ENCODE data around the gene ALG9. TPM values are rescaled to one million over a fixed set of nuclear protein-coding genes. Genes with fewer than 3 reads are reported as not detected.
"Not testable (repeated sequence)": the region's sequence is repeated elsewhere in the genome, so short reads cannot be mapped to it uniquely, and the experiment has no call there.

Gene ALG9
- total RNA-seq, 3 donors from 2014 or later (not counting 1 experiment from before 2014, with no cell fraction given): 30.6 to 37.1 (median 35.4) TPM

DNA sequence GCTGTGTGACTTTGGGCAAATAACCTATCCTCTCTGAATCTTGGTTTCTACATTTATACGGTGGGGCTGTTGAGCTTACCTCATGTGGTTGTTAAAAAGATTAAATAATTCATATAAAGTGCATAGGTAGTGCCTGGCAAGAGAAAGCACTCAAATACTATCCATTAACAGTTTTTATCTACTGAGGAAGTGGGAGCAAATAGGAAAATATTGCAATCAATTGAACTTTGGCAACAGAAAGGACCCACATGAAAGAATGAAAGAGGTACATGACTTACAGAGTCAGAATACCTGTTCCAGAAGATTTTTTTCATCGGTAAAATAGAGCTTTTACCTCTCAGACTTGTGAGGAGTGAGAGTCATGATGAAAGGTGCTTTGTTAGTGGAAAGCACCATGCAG, 98.8 kb downstream of the ALG9 start:
- H3K27me3 Mint-ChIP-seq (ENCODE audit: low read depth in 2 of 2): no peaks in the 10 kb centered on the region
- no peaks in the 10 kb centered on the region for H3K4me1 Mint-ChIP-seq
- H3K27ac ChIP-seq (ENCODE audit: low read length): no peak overlapping the region
- H3K36me3 Mint-ChIP-seq: no peaks in the 10 kb centered on the region
- DNase-seq: no peak
- ATAC-seq: no peak
- H3K9me3 Mint-ChIP-seq: no peaks in the 10 kb centered on the region
- H3K27me3 ChIP-seq (ENCODE audit: control insufficient read depth, insufficient read depth, low read length): no peaks in the 10 kb centered on the region
- TF ChIP-seq, protein P1, sequence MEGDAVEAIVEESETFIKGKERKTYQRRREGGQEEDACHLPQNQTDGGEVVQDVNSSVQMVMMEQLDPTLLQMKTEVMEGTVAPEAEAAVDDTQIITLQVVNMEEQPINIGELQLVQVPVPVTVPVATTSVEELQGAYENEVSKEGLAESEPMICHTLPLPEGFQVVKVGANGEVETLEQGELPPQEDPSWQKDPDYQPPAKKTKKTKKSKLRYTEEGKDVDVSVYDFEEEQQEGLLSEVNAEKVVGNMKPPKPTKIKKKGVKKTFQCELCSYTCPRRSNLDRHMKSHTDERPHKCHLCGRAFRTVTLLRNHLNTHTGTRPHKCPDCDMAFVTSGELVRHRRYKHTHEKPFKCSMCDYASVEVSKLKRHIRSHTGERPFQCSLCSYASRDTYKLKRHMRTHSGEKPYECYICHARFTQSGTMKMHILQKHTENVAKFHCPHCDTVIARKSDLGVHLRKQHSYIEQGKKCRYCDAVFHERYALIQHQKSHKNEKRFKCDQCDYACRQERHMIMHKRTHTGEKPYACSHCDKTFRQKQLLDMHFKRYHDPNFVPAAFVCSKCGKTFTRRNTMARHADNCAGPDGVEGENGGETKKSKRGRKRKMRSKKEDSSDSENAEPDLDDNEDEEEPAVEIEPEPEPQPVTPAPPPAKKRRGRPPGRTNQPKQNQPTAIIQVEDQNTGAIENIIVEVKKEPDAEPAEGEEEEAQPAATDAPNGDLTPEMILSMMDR (IDR thresholded peaks at IDR 0.05): no peak
- H3K9me3 ChIP-seq (ENCODE audit: control insufficient read depth, insufficient read depth, low read length): no peaks in the 10 kb centered on the region
- no peak overlapping the region for H3K4me3 Mint-ChIP-seq
- intact Hi-C loops (cut with micrococcal nuclease): no loop called here
- H3K36me3 ChIP-seq (ENCODE audit: control insufficient read depth, insufficient read depth, low read length): no peaks in the 10 kb centered on the region
- no peak overlapping the region for H3K27ac Mint-ChIP-seq
- no peaks in the 10 kb centered on the region for H3K4me1 ChIP-seq (ENCODE audit: control insufficient read depth, insufficient read depth, low read length)
- WGBS (ENCODE audit: insufficient coverage): 100% methylated on average over 1 of the region's 2 CpGs
- H3K4me3 ChIP-seq (ENCODE audit: low read length): no peak overlapping the region

DNA sequence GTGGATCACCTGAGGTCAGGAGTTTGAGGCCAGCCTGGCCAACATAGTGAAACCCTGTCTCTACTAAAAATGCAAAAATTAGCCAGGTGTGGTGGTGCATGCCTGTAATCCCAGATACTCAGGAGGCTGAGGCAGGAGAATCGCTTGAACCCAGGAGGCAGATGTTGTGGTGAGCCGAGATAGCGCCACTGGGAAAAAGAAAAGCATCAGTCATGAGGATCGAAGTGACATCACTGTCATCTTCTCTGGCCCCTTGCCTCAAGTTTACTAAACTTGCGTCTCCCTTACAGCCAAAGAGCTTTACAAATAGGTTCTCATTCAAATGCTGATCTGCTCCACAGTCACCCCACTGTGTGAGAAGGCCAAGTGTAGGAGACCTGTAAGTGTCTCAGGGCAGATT, 100.2 kb downstream of the ALG9 start:
- WGBS (ENCODE audit: insufficient coverage): 96% methylated on average over 5 of the region's 5 CpGs
- H3K4me3 Mint-ChIP-seq; H3K27me3 ChIP-seq (ENCODE audit: control insufficient read depth, insufficient read depth, low read length); H3K9me3 Mint-ChIP-seq; H3K27ac Mint-ChIP-seq; H3K36me3 ChIP-seq (ENCODE audit: control insufficient read depth, insufficient read depth, low read length); ATAC-seq; H3K4me1 ChIP-seq (ENCODE audit: control insufficient read depth, insufficient read depth, low read length); H3K4me3 ChIP-seq (ENCODE audit: low read length); H3K27me3 Mint-ChIP-seq (ENCODE audit: low read depth in 2 of 2); H3K4me1 Mint-ChIP-seq; H3K27ac ChIP-seq (ENCODE audit: low read length); H3K36me3 Mint-ChIP-seq; DNase-seq; H3K9me3 ChIP-seq (ENCODE audit: control insufficient read depth, insufficient read depth, low read length); intact Hi-C loops (cut with micrococcal nuclease): not testable (repeated sequence)

DNA sequence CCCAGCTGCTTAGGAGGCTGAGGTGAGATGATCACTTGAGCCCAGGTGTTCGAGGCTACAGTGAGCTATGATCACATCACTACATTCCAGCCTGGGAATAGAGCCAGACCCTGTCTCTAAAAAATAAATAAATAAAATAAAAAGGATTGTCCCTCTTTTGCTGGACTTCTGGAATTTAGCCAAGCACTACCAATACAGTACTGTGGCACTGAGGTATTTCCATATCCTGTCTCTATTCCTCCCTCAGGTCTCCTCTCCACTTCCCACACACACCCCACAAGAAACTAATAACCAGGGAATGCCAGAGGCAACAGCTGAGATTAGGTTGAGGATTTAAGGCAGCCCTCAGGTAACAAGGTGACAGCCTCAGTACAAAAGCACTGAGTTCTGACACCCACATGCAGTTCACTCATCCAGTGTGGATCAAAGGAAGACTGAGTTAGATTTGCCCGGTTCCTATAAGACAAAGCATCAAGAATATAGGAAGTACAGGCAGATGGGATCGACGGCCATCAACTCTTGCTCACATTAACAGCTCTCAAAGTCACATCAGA, 100.7 kb downstream of the ALG9 start:
- Histone ChIP-seq H3K4me1 (ENCODE audit: control insufficient read depth, insufficient read depth, low read length) (peaks cover 7% of the 10 kb centered on the region), H3K9me3 (ENCODE audit: control insufficient read depth, insufficient read depth, low read length) (no peaks in the 10 kb centered on the region), H3K27ac (ENCODE audit: low read length) (no peak overlapping the region), H3K4me3 (ENCODE audit: low read length) (no peak overlapping the region), H3K36me3 (ENCODE audit: control insufficient read depth, insufficient read depth, low read length) (no peaks in the 10 kb centered on the region), H3K27me3 (ENCODE audit: control insufficient read depth, insufficient read depth, low read length) (no peaks in the 10 kb centered on the region)
- WGBS (ENCODE audit: insufficient coverage): 86% methylated on average over 4 of the region's 4 CpGs
- Mint-ChIP-seq H3K9me3 (no peaks in the 10 kb centered on the region), H3K4me3 (no peak overlapping the region), H3K27ac (no peak overlapping the region), H3K36me3 (no peaks in the 10 kb centered on the region), H3K4me1 (peaks cover 8 to 15% of the 10 kb centered on the region in 2 donors), H3K27me3 (ENCODE audit: low read depth in 2 of 2) (no peaks in the 10 kb centered on the region)
- ATAC-seq (no peak), DNase-seq (no peak)
- intact Hi-C loops (cut with micrococcal nuclease): no loop called here
- TF ChIP-seq, protein P1 (IDR thresholded peaks at IDR 0.05): no peak

DNA sequence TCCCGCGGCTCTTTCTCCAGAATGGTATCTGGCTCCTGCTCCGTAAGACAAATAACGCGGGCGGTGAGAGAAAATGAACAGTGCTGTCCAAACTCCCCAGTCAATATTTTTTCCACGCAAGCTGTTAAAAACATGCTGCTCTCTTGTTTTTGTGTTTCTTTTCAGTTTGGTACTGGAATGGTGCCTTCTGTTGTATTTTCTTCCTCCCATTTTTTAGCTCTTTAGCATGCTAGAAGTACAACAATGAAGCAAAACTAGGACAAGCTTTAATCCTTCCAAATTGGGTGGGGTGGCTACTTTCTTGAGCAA, 104.6 kb downstream of the ALG9 start:
- Mint-ChIP-seq H3K4me1 (peaks cover 31 to 36% of the 10 kb centered on the region in 2 donors), H3K27ac (peak overlapping the region; percentile 77 to 83), H3K4me3 (peak overlapping the region; percentile 100), H3K36me3 (no peaks in the 10 kb centered on the region), H3K9me3 (no peaks in the 10 kb centered on the region), H3K27me3 (ENCODE audit: low read depth in 2 of 2) (no peaks in the 10 kb centered on the region)
- ATAC-seq (no peak), DNase-seq (no peak)
- H3K9me3 ChIP-seq (ENCODE audit: control insufficient read depth, insufficient read depth, low read length): no peaks in the 10 kb centered on the region
- 12% methylated on average over 7 of the region's 7 CpGs for WGBS (ENCODE audit: insufficient coverage)
- intact Hi-C loops (cut with micrococcal nuclease): loop anchor here (2.0 kb wide), 3 partner anchors 104 to 164 kb away; partner anchors contain the start of genes ALG9, CFAP68, FDXACB1 and SIK2
- TF ChIP-seq, protein P1 (IDR thresholded peaks at IDR 0.05): no peak
- H3K27me3 ChIP-seq (ENCODE audit: control insufficient read depth, insufficient read depth, low read length): no peaks in the 10 kb centered on the region
- H3K4me1 ChIP-seq (ENCODE audit: control insufficient read depth, insufficient read depth, low read length): peaks cover 7% of the 10 kb centered on the region
- peak overlapping the region; percentile 57 for H3K27ac ChIP-seq (ENCODE audit: low read length)
- H3K4me3 ChIP-seq (ENCODE audit: low read length): peak overlapping the region; percentile 93
- H3K36me3 ChIP-seq (ENCODE audit: control insufficient read depth, insufficient read depth, low read length): peaks cover 6% of the 10 kb centered on the region

All from natural killer cell (primary cell).